HG03095 (cell line): Measurements from ENCODE around the gene CRLF3.
"Not testable (repeated sequence)": the region's sequence is repeated elsewhere in the genome, so short reads cannot be mapped to it uniquely, and the experiment has no call there.

Experiments
- ATAC-seq: cut with Tn5 transposase; IDR thresholded peaks from one replicate; pipeline ENCODE4 v1.9.1; 2021; ENCODE audit warnings: moderate library complexity; ENCODE audit not compliant: unreplicated experiment

CRLF3 gene

DNA sequence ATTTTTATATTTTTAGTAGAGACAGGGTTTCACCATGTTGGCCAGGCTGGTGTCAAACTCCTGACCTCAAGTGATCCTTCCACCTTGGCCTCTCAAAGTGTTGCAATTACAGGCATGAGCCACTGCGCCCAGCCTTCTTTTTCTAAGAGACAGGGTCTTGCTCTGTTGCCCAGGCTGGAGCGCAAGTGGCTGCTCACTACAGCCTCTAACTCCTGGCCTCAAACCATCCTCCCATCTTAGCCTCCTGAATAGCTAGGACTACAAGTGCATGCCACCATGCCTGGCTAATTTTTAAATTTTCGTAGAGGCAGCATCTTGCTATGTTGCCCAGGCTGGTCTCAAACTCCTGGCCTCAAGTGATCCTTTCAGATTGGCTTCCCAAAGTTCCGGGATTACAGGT lies 76.9 kb downstream of the CRLF3 start:
- ATAC-seq: not testable (repeated sequence)

DNA sequence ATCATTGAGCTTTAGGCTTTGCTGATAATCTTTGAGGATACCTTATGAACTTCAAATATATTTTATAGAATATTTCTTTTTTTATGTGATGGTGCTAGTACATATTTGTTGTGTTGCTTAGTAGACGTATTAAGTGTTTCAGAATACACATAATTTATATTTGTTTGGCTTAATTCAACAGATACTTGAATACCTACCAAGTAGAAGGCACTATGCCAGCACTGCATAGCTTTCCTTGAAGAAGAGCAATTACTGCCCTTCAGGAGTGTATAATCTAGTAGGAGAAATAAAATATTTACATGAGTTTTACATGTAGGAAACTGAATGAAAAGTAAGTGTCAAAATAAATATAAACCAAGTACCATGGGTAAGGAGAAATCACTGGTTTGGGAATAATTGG lies 81.8 kb downstream of the CRLF3 start:
- not testable (repeated sequence) for ATAC-seq

DNA sequence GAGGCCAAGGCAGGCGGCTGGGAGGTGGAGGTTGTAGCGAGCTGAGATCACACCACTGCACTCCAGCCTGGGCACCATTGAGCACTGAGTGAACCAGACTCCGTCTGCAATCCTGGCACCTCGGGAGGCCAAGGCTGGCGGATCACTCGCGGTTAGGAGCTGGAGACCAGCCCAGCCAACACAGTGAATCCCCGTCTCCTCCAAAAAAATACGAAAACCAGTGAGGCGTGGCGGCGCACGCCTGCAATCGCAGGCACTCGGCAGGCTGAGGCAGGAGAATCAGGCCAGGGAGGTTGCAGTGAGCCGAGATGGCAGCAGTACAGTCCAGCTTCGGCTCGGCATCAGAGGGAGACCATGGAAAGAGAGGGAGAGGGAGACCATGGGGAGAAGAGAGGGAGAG lies 88.1 kb downstream of the CRLF3 start:
- not testable (repeated sequence) for ATAC-seq

DNA sequence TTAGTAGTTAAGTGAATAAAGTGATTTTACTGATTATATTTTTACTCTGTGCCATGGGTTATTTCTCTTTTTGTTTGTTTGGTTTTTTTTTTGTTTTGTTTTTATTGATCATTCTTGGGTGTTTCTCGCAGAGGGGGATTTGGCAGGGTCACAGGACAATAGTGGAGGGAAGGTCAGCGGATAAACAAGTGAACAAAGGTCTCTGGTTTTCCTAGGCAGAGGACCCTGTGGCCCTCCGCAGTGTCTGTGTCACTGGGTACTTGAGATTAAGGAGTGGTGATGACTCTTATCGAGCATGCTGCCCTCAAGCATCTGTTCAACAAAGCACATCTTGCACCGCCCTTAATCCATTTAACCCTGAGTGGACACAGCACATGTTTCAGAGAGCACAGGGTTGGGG lies 88.8 kb downstream of the CRLF3 start:
- ATAC-seq: not testable (repeated sequence)

DNA sequence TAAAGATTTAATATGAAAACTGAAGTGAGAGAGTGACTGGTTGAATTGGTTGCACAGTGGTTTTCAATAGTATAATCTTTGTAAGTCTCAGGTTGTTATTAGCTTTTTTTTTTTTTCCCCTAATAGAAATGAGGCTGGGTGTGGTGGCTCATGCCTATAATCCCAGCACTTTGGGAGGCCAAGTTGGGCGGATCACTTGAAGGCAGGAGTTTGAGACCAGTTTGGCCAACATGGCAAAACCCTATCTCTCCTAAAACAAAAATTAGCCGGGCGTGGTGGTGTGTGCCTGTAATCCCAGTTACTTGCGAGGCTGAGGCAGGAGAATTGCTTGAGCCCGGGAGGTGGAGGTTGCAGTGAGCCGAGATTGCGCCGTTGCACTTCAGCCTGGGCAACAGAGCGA lies 89.3 kb downstream of the CRLF3 start:
- not testable (repeated sequence) for ATAC-seq

DNA sequence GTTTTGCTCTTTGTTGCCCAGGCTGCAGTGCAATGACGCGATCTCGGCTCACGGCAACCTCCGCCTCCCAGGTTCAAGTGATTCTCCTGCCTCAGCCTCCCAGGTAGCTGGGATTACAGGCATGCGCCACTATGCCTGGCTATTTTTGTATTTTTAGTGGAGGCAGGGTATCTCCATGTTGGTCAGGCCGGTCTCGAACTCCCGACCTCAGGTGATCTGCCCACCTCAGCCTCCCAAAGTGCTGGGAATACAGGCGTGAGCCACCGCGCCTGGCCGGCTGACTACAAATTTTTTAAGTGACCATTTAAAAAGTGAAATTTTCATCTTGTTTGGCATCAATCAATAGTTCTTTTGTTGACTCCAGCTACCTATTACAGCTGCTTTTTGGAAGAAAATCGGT lies 90.3 kb downstream of the CRLF3 start:
- not testable (repeated sequence) for ATAC-seq
